BE2C (cell line): ENCODE data around the gene AMZ1.

ENCODE experiments used
- DNase-seq: peaks from one replicate; pipeline ENCODE4 v3.0.0-alpha.2; 2020
- H3K27me3 ChIP-seq: fragments of 250-450 bp; sonication (Bioruptor Pico); 2 replicates; pipeline ENCODE4 v1.5.1; 2020; ENCODE audit warnings: mild to moderate bottlenecking
- H3K36me3 ChIP-seq: fragments of 250-450 bp; sonication (Bioruptor Pico); 2 replicates; pipeline ENCODE4 v1.5.1; 2020; ENCODE audit warnings: mild to moderate bottlenecking
- H3K4me1 ChIP-seq: fragments of 250-450 bp; sonication (Bioruptor Pico); 2 replicates; pipeline ENCODE4 v1.5.1; 2020
- H3K4me3 ChIP-seq: 2 replicates; pipeline ENCODE4 v1.5.1; 2011; ENCODE audit warnings: low read depth, low read length
- H3K9me3 ChIP-seq: fragments of 250-450 bp; sonication (Bioruptor Pico); 2 replicates; pipeline ENCODE4 v1.5.1; 2020
- TF ChIP-seq, protein P1 (sequence below): IDR thresholded peaks from 2 replicates; pipeline ENCODE4 v1.5.1; 2012; ENCODE audit warnings: mild to moderate bottlenecking, low read depth, low read length

AMZ1 gene

DNA sequence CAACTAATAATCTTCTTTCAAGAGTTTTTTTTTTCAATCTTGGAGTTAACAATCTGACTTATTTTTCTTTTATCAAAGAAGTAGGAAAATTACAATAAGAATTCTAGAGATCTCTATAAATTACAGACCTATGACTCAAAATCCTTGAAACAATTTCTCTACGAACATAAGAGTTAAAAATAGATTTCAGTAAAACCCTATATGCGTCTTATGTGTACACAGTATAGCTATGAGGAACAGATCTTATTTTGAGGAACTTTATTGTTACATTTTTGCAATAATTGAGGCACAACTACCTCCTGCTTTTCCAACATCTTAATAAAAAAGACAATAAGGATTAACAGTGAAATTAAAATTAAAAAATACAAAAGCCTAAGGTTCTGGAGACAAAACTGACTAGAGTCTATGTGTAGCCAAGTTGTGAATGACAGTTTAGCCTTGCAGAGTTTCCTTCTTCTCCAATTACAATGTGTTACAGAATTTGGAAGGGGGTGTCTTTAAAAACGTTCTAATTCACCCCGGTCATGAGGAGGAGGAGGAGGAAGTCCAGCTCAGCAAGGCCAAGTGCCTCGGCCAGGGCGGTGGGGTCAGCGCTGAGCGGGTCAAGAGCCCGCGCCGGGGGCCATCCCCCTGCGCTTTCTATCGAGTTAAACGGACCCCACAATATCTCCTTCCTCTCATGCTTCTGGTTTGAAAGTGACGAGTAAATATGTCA is 40.5 kb downstream of the AMZ1 start:
- H3K27me3 ChIP-seq = no peaks in the 10 kb centered on the region
- TF ChIP-seq, protein P1, sequence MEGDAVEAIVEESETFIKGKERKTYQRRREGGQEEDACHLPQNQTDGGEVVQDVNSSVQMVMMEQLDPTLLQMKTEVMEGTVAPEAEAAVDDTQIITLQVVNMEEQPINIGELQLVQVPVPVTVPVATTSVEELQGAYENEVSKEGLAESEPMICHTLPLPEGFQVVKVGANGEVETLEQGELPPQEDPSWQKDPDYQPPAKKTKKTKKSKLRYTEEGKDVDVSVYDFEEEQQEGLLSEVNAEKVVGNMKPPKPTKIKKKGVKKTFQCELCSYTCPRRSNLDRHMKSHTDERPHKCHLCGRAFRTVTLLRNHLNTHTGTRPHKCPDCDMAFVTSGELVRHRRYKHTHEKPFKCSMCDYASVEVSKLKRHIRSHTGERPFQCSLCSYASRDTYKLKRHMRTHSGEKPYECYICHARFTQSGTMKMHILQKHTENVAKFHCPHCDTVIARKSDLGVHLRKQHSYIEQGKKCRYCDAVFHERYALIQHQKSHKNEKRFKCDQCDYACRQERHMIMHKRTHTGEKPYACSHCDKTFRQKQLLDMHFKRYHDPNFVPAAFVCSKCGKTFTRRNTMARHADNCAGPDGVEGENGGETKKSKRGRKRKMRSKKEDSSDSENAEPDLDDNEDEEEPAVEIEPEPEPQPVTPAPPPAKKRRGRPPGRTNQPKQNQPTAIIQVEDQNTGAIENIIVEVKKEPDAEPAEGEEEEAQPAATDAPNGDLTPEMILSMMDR = no peak
- no peak overlapping the region for H3K4me3 ChIP-seq
- H3K4me1 ChIP-seq = peaks cover 2% of the 10 kb centered on the region; the same call in 1 of the 2 replicates
- peaks cover 19% of the 10 kb centered on the region for H3K36me3 ChIP-seq
- DNase-seq = no peak
- H3K9me3 ChIP-seq = no peaks in the 10 kb centered on the region

DNA sequence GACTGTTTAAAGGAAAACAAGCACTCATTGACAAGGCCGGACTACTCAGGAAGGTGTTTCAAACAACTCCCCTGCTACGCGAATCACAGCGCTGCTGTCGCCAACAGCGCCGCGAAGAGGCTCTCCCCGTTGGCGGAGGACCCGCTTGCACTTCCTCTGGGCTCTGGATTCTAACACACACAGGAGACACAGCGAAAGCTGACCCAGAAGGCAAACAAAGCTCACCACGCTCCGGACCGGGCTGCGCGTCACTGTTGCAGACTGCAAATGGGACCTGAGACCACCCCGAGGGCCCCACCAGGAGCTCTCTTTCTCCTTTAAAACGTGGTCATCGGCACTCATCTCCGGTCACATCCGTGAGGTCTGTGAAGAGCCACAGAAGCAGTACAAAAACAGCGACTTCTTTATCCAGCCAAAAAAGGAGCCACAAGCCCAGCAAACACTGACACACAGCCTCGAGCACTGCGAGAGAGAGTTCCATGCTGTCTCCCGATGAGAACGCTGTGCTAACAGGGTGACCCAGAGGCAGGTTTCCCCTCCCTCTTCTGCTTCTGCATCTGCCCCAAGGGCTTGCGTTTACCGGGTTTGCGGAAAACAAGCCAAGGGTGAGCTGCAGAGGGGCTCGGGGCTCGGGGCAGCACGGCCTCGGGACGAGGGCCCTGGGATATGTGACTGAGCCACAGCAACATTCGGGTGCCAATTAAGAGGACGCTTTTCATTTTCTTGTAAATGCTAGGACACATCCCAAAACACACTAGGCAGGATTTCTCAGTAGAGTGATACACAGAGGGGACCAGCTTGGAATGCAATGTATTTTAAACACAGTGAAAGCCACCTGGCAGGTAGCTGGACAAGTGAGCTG is 41.3 kb downstream of the AMZ1 start:
- no peaks in the 10 kb centered on the region for H3K9me3 ChIP-seq
- H3K4me1 ChIP-seq = peaks cover 2% of the 10 kb centered on the region; the same call in 1 of the 2 replicates
- no peak overlapping the region for H3K4me3 ChIP-seq
- no peaks in the 10 kb centered on the region for H3K27me3 ChIP-seq
- peaks cover 19% of the 10 kb centered on the region for H3K36me3 ChIP-seq
- DNase-seq = no peak
- TF ChIP-seq, protein P1 = no peak

DNA sequence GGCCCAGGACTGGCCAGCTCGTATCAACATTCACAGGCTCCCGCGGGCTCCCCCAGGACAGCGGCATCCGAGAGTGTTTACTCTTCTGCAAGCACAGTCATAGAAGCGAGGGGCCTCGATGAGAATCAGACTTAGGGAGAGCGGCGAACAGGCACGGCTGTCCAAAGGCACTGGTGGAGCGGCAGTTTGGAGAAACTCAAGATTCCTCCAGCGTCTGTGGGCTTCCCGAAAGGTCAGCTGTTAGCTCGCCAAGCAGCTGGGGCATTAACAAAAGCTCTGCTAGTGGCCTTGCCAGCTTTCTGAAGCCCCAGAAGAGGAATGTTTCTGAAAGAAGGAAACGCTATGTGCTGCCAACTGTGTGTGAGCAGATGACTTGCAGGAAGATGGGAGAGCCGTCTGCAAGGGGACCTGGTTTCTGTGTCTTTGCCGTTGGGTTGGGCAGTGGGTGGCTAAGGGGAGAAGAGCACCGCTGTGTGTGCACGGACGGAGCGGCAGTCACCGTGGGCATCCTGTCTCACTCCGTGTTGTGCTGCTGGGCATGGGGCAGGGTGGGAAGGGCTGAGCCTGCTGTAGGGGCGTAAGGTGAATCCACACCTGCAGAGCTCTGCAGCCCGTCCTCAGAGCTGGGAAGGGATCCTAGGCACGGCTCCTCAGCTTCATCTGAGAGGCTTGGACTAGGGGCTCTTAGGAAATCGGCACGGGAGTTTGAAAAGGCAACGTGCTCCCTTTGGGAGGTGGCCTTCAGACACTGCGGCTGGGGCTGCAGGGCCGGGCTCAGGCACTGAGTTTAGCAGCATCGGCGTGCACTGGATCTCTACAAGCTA is 42.1 kb downstream of the AMZ1 start:
- Histone ChIP-seq H3K9me3 (no peaks in the 10 kb centered on the region), H3K36me3 (peaks cover 19% of the 10 kb centered on the region), H3K4me1 (peaks cover 4% of the 10 kb centered on the region), H3K4me3 (no peak overlapping the region), H3K27me3 (no peaks in the 10 kb centered on the region)
- TF ChIP-seq, protein P1 = no peak
- DNase-seq = no peak

DNA sequence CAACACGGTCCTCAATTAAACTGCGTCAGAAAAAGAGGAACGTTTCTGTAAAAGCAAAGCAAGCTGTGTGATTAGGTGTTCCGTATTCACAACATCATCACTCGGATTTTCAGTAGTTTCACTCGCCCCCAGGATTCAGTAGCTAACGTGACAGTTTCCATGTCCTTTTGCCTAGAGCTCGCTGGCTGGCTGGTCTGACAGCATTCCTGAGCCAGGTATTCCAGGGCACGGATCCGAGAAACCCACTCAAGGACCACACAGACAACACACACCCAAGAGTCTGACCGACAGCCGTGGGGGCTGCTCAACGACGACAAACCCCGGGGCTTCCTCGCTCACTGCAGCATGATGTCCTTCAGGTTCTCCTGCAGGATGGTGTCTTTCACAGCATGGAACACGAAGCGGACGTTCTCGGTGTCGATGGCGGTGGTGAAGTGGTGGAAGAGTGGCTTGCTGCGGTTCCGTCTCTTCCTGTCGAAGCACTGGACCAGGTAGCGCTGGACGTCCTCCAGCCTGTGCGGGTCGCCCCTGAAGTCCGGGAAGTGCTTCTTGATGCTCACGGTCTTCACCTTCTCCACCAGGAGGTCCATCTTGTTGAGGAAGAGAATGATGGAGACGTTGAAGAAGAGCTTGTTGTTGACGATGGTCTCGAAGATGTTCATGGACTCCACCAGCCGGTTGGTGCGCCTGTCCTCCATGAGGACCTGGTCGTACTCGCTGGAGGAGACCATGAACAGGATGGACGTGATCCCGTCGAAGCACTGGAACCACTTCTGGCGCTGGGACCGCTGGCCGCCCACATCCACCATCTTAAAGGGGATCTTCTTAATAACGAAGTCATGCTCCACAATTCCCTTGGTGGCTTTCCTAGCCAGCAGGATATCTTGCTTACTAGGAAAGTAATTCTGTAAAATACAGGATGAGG is 43.1 kb downstream of the AMZ1 start:
- Histone ChIP-seq H3K36me3 (peaks cover 17% of the 10 kb centered on the region), H3K27me3 (no peaks in the 10 kb centered on the region), H3K4me1 (peaks cover 9% of the 10 kb centered on the region), H3K9me3 (no peaks in the 10 kb centered on the region), H3K4me3 (no peak overlapping the region)
- TF ChIP-seq, protein P1 = no peak
- DNase-seq = no peak

DNA sequence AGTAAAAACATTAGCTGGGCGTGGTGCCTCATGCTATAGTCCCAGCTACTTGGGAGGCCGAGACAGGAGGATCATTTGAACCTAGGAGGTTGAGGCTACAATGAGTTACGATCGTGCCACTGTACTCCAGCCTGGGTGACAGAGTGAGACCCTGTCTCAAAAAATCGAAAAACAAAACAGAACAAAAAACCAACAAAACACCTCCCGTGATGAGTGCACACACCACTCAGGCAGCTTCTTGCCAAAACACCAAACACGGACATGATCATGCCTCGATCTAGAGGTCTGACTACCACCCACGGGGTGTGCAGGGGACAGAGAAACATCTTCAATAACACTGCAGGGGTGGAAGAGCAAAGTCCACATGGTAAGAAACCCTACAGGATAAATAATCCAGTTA is 44.4 kb downstream of the AMZ1 start:
- TF ChIP-seq, protein P1 = no peak
- H3K9me3 ChIP-seq = no peaks in the 10 kb centered on the region
- no peak for DNase-seq
- no peaks in the 10 kb centered on the region for H3K27me3 ChIP-seq
- H3K4me3 ChIP-seq = no peak overlapping the region
- H3K4me1 ChIP-seq = peaks cover 9% of the 10 kb centered on the region
- peaks cover 11% of the 10 kb centered on the region for H3K36me3 ChIP-seq
